Heart left ventricle (tissue), 13 donors: Measurements from ENCODE around the gene DUSP23.

Experiments
- POLR2A ChIP-seq, 2 donors: fragments of 450-650 bp; IDR thresholded peaks; one replicate each; pipeline ENCODE4 v1.6.1; 2017; ENCODE audit warnings: antibody characterized with exemption in 2 of 2, mild to moderate bottlenecking in 2 of 2, moderate library complexity in 2 of 2
- TF ChIP-seq, protein P1 (sequence below), 12 donors: fragments of 200-600 bp; sonication (generic) in 4 of 12; IDR thresholded peaks; one replicate each; pipeline versions ENCODE4 v1.5.0 to v1.8.0; 2018 to 2022; ENCODE audit warnings: antibody characterized with exemption in 12 of 12, mild to moderate bottlenecking in 5 of 12
- donor health status: ischemic (EF 13 %, LVEDD 7.1; RV severe dilation, severe dysfunction).
- donor health status: DM: no; HTN: yes; CAD: no.
- donor health status: DM: no; HTN: no; CAD: no.
- donor health status: ischemic (EF 25% LVEDD 6.9; RV normal size, moderate dysfunction).
- donor health status: ischemic (EF 25% LVEDD 5.7; RV mildly dilated, moderate dysfunction).
- donor health status: ischemic (EF 35%, LVEDD 5.7; RV mildly dilated, moderate dysfunction).
- donor health status: nonischemic (EF 11% LVEDD 7.7; RV severe dilation, severe dysfunction).
- donor health status: DM: yes; HTN: yes; CAD: no.
- donor health status: PGD.
- donor health status: ischemic (EF 29% LVEDD 5.4; RV normal size, mild dysfunction).
- donor health status: nonischemic (EF 23%, LVEDD 6.1; RV moderate dilation, normal function).

DNA sequence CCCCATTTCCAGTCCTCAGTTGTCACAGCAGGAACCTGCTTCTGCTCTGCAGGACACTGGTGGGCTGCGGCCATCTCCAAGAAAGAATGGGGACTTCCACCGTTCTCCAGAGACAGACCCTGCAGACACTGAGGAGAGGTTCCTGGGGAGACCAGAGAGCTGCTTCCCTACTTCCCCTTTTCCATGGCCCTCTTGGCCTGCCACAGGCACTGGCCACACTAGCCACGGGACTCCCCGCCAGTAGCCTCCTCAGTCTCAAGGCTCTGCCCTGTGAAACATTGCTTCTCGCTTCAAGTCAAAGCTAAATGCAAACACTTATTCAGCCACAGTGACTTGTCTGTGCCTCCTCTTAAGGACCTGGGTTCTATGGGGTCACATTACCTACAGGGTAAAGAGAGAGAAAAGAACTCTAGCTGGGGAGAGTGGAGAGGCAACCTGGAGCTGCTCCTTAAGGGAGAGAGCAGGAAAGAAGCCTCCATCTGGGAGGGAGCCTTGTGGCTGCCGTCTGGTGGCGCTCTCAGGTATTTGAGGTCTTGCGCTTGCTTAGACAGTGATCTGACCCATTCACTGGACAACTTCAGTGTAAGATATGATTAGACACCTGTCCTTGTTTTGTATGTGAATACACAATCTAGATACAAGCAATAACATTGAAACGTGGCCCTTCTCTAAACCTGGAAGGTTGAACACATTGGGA, 40.6 kb downstream of the DUSP23 start:
- TF ChIP-seq, protein P1, sequence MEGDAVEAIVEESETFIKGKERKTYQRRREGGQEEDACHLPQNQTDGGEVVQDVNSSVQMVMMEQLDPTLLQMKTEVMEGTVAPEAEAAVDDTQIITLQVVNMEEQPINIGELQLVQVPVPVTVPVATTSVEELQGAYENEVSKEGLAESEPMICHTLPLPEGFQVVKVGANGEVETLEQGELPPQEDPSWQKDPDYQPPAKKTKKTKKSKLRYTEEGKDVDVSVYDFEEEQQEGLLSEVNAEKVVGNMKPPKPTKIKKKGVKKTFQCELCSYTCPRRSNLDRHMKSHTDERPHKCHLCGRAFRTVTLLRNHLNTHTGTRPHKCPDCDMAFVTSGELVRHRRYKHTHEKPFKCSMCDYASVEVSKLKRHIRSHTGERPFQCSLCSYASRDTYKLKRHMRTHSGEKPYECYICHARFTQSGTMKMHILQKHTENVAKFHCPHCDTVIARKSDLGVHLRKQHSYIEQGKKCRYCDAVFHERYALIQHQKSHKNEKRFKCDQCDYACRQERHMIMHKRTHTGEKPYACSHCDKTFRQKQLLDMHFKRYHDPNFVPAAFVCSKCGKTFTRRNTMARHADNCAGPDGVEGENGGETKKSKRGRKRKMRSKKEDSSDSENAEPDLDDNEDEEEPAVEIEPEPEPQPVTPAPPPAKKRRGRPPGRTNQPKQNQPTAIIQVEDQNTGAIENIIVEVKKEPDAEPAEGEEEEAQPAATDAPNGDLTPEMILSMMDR (IDR thresholded peaks at IDR 0.05): no peak
- TF ChIP-seq POLR2A (IDR thresholded peaks at IDR 0.05): no peak
